CD1c-positive myeloid dendritic cell (primary cell): ENCODE results near the gene BIRC6.
"Not testable (repeated sequence)": the region's sequence is repeated elsewhere in the genome, so short reads cannot be mapped to it uniquely, and the experiment has no call there.

Experiments
- DNase-seq: peaks from one replicate; pipeline ENCODE4 v3.0.0-alpha.2; 2016; ENCODE audit errors: extremely low spot score

Gene BIRC6

GRCh38 chr2:32446369-32446768, 89.5 kb downstream of the BIRC6 start:
- no peak for DNase-seq

DNA sequence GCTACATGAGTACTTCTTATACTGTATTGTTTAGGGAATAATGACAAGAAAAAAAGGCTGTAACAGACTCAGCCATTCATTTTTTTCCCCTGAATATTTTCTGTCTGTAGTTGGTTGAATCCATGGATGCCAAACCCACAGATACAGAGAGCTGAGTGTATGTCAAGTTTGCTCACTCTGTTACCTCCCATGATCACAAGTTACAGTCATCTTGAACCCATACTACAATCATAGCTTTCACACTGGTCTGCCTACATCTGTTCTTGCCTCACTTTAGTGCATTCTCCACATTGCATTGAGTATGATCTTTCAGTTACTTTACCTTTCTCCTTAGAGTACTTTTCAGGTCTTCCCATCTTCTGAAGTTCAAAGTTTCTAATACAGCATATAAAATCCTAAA, 94.0 kb downstream of the BIRC6 start:
- DNase-seq, result no peak

DNA sequence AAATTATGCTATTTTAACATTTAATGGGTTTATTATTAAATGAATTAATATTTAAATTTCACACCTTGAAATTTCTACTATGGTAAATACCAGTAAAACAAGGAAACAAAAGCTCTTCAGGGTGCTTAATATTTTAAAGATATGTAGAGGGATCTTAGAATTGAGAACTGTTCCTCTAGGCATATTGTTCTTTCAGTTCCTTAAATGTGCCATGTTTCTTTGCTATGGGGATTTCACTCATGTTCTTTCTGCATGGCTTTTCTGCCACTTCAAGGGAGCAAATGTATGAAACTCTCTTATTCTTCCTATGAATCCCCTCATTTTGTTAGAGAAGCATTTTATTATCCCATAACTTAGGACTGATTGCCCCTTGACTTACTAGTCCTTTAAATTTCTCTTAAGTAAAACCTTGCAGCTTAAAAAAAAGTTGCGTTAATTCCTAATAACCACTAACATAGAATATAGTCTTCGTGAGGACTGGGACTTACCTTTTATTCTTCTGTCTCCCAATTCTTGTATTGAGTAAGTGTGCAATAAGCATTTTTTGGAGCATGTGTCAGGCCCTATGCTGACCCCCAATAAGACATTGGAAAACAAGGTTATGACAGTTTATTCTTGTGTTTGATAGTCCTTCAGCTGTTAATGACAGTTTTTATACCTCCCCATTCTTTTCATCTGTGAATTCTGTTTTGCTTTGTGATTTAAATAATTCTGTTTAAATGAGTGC, 95.7 kb downstream of the BIRC6 start:
- DNase-seq, result peak; percentile 30

- DNase-seq, result no peak
Observed at GRCh38 chr2:32453242-32454062, 96.6 kb downstream of the BIRC6 start.

DNA sequence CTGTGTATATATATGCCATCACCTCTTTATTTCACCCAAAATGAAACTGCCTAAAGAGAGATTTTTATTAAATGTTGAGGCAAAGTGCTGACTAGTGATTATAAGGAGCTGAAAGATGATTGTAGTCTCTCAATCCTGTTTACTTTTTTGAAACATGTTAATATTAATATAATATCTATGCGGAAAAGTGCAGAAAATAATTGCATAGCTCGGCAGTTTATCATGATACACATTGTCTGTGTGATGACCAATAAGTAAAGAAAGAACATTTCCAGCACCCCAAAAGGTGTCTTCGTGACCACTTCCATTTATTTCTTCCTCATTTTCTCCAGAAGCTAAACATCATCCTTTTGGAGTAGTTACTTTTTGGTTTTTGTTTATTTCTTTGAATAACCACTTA, 99.0 kb downstream of the BIRC6 start:
- DNase-seq, result no peak

- no peak for DNase-seq
Observed at GRCh38 chr2:32456808-32457207, 100.0 kb downstream of the BIRC6 start.

DNA sequence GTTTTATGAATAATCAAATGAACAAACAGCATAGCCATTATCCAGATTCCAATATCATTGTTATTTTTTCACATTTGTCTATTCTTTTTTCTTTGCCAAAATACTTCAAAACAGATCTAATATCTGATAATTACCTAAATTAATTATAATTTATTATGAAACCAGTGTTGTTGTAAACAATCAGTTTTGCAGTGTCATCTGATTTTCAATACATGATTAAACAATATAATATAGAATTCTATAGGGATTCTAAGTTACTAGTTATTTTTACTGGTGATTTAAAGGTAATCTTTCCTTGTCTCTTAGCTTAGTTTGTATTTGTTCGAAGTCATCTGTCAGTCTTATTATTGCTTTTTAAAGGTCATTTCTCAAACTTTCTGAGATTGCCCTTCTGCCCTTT, 101.0 kb downstream of the BIRC6 start:
- no peak for DNase-seq

GRCh38 chr2:32460861-32461260, 104.0 kb downstream of the BIRC6 start:
- not testable (repeated sequence) for DNase-seq

DNA sequence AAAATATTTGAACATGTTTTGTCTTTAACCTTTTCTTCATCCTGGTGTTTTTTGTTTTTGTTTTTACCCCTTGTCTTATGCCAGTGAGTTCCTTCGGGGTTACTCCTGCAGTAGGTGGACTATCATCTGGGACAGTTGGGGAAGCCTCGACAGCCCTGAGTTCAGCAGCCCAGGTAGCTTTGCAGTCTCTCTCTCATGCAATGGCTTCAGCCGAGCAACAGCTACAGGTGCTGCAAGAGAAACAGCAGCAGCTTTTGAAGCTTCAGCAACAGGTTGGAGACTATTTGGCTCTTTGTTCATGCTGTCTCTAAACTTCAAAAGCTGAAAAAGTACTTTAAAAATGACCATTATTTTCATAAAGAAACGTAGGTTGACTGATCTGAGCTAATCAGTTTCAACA, 106.3 kb downstream of the BIRC6 start:
- no peak for DNase-seq

DNA sequence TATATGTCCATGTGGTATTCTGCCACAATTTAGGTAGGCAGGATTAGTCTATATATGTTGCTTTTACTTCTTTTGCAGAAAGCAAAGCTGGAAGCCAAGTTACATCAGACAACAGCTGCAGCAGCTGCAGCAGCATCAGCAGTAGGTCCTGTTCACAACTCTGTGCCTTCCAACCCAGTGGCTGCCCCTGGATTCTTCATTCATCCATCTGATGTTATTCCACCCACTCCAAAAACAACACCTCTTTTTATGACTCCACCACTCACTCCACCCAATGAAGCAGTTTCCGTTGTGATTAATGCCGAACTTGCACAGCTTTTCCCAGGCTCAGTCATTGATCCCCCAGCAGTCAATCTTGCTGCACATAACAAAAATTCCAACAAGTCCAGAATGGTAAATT, 107.6 kb downstream of the BIRC6 start:
- DNase-seq, result no peak

GRCh38 chr2:32472605-32473004, 115.8 kb downstream of the BIRC6 start:
- DNase-seq, result no peak

- no peak for DNase-seq
Observed at GRCh38 chr2:32474381-32474780, 117.6 kb downstream of the BIRC6 start.

DNA sequence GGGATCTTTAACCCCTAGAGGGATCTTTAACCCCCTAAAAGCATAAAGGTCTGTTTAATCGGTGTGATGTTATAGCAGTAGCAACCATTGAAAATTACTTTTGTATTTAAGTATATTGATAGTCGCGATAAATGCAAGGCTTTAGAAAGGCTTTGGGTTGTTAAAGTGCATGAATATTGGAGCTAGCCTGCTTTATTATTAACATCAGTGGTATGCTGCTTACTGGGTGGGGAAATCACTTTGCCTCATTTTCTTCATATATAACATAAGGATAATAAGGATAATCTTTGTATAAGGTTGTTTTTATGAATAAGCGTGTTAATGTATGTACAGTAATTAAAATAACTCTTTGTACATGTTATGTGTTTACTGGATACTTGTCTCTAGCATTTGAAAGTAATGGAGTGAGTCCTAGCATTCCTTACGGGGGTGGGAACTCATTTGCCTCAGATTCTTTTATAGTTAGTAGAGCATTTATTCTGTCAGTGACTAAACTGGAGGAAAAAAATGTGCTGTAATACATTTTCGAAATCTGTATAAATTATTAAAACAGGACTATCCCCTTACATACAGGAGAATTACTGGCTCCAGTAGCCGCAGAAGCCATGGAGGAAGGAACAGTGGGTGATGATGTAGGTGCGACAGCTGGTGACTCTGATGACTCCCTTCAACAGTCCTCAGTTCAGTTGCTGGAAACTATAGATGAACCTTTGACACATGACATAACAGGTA, 122.2 kb downstream of the BIRC6 start:
- no peak for DNase-seq

DNA sequence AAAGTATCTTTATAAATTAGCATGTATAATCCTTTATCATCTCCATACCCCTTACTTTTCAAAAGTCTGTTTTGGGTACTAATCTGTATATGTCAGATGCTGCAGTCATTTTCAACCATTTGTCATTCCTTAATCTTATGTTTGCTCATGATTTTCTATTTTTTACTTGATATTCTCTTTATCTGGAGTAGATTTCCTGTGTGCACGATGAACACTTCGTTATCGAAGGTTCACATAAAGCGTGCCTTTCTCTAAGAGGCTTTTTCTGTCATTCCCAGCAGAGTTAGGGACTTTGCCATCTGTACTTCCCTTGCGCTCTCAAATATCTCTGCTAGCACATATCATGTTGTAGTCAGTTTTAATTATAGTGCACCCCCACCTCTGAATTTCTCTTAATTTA, 123.2 kb downstream of the BIRC6 start:
- no peak for DNase-seq

- no peak for DNase-seq
Observed at GRCh38 chr2:32482471-32482870, 125.6 kb downstream of the BIRC6 start.

- peak; percentile 94 for DNase-seq
Observed at GRCh38 chr2:32484937-32485336, 128.1 kb downstream of the BIRC6 start.

DNA sequence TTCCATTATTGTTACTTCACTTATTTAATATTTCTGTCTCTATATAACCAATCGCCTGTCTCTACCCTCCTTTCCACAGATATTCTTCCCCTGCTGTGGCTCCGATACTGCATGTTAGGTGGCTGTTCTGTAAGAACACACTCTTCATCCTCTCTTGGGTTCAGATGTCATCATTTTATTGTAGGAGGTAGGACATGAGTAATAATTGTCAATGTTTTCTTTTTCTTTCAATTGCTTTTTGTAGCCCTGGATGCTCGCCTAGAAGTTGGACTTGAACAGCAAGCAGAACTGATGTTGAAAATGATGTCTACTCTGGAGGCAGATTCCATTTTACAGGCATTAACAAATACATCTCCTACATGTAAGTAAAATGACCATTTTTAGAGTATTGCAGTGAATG, 128.6 kb downstream of the BIRC6 start:
- peak; percentile 40 for DNase-seq

DNA sequence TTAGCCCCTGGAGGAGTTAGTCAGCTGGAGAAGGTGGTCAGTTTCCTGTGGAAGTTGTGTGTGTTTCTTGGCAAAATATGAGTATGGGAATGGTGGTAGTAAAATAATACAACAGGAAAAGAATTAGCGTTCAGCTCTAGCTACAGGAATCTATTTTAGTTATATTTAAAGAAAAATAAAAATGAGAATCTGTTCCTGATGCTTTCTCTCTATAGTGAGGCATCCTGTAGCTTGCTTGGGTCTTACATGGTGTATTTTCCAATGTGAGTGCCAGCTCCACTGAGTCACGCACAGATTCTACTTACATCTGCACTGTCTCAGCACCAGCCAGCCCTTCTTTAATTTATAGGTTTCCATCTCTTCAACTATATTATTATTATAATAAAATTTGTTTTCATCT, 132.2 kb downstream of the BIRC6 start:
- no peak for DNase-seq

DNA sequence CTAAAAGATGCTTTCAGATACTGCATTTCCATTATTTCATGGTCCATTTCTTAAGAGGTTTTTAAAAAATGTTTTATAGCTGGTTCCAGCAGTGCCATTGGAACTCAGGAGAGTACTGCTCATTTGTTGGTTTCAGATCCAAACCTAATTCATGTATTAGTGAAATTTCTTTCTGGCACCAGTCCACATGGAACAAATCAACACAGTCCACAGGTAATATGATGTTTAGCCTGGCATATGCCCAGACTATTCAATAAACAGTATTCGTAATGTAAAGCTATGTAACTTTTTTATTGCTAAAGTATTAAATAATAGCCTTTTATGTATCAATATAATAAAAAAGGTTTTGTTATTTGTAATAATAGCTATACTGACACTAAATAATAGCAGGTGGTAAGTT, 134.5 kb downstream of the BIRC6 start:
- no peak for DNase-seq

DNA sequence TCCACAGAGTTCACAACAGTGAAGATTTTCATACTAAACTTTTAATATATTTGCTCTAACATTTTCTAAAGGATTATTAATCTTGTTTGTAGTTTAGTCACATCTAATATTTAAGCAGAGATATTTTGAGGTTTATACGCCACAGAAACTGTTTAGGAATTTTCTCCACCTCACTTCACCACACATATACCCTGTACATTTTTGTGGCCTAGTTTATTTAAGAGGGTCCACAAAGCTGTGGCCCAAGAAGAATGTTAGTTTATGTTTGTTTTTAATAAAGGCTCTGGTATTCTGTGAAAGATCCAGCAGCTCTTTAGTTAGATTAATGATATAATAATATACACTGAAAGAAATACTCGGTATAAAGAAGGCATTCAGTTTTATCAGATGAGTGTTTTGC, 138.3 kb downstream of the BIRC6 start:
- DNase-seq, result no peak

GRCh38 chr2:32496662-32497061, 139.8 kb downstream of the BIRC6 start:
- DNase-seq, result peak; percentile 66

DNA sequence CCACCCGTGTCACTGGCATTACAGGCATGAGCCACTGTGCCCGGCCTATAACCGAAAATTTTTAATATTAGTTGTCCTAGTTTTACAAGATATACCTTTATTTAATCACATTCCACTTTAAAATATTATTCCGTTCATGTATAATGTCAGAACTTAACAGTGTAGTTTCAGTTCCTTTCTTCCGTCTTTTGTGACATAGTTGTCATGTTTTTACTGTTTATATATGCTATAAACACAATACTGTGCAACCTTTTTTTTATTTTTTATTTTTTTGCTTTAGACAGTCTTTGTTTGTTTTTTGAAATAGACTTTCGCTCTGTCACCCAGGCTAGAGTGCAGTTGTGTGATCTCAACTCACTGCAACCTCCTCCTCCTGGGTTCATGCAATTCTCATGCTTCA, 141.5 kb downstream of the BIRC6 start:
- peak; percentile 62 for DNase-seq

DNA sequence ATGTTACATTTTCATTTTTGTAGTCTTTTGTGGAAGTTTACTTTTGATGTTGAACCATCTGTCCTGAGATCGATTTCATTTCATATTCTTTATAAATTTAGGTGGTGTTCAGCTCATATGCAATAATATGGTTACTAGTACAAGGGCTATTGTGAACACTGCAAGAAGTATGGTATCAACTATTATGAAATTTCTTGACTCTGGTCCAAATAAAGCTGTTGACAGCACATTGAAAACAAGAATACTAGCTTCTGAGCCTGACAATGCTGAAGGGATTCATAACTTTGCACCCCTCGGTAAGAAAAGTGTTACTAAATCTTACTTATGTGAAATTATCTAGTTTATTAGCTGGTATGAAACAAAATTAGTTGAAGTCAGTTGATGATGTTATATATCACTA, 146.1 kb downstream of the BIRC6 start:
- DNase-seq, result no peak
